ENCODE measurements around the gene GPR35. TPM values are rescaled to one million over a fixed set of nuclear protein-coding genes. Genes with fewer than 3 reads are reported as not detected.

Gene GPR35
- total RNA-seq, 1 donor from 2014 or later: 3.1 TPM

DNA sequence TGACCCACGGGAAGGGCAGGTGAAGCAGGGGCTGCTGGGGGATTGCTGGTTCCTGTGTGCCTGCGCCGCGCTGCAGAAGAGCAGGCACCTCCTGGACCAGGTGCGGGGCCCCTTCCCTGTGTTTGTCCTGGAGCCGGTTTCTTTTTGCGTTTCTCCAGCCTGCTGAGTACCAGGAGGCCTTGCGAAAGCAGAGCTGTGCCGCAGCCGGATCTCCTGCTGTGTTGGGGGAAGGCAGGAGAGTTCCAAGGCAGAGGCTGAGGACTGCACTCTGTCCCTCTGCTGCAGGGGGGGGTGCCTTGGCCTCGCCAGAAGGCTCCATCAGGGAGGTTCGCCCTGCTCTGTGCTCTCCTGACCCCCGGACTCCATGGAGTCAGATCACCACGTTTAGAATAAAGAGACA is 35.9 kb upstream of the GPR35 start:
- no peak for DNase-seq (ENCODE audit: low spot score)

DNA sequence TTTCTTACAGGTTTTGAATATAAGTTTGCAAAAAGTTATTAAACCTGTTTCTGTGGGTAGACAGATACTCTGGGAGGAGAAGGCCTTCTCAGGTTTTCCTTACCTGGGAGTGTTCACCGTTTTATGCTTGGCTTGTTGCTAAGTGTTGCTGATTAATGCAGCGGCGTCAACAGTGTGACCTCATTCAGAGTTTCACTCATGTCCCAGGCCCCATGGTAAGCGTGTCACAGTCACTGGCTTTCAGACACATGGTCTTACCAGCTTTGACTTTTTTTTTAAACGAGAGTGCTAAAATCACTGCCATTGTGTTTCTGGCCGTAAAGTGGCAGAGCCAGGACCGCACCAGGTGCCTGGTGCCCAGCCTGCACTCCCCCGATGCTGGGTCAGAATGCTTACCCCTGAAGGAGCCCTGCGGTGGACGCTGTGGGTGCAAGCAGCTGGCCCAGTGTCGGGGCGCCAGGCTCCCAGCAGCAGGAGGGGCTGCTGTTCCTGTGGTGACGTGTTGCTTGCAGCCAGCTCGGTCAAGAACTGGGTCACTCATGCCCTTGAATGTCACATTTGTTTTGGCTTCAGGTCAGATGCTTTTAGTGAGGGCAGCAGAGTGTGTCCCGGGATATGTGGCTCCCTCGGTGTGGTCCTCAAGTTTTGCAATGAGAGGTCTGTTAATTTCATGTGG is 35.3 kb upstream of the GPR35 start:
- DNase-seq (ENCODE audit: low spot score): no peak

DNA sequence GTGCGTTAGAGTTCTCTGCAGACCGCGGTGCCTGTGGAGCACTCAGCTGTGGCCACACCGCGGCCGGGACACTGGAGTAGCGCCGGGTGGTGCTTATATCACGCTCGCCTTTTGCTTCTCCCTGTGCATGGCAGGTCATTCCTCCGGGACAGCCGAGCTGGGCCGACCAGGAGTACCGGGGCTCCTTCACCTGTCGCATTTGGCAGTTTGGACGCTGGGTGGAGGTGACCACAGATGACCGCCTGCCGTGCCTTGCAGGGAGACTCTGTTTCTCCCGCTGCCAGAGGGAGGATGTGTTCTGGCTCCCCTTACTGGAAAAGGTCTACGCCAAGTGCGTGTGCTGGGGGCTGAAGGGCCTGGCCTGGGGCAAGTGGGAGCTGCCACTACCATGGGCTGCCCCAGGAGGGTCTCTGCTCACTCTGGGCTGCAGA is 34.6 kb upstream of the GPR35 start:
- DNase-seq (ENCODE audit: low spot score): no peak

DNA sequence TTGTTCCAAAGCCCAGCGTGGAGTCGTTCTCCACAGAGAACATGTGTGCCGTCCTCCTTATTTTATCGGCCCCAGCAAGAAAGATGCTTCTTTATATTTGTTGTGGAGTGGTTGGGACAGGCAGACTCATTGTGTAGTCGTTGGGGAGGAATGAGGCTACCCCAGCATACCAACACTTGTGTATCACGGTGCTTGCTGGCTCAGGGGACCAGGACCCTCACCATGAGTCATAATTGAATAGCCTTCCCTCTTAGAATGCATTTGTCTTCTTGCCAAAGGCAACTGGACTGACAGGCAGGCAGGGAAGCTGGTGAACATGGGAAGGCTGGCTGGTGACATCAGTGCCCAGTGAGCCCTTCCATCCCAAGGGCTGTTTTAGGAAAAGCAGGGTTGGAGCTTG is 34.1 kb upstream of the GPR35 start:
- no peak for DNase-seq (ENCODE audit: low spot score)

DNA sequence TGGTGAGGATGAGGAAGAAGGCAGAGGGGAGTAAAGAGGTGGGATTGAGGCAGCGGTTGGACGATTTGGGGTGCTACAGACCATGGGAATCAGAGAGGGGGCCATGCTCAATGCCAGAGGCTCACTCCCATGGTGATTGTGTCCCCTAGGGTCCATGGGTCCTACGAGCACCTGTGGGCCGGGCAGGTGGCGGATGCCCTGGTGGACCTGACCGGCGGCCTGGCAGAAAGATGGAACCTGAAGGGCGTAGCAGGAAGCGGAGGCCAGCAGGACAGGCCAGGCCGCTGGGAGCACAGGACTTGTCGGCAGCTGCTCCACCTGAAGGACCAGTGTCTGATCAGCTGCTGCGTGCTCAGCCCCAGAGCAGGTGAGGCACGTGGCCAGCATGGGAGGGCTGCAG is 33.5 kb upstream of the GPR35 start:
- DNase-seq (ENCODE audit: low spot score): no peak

DNA sequence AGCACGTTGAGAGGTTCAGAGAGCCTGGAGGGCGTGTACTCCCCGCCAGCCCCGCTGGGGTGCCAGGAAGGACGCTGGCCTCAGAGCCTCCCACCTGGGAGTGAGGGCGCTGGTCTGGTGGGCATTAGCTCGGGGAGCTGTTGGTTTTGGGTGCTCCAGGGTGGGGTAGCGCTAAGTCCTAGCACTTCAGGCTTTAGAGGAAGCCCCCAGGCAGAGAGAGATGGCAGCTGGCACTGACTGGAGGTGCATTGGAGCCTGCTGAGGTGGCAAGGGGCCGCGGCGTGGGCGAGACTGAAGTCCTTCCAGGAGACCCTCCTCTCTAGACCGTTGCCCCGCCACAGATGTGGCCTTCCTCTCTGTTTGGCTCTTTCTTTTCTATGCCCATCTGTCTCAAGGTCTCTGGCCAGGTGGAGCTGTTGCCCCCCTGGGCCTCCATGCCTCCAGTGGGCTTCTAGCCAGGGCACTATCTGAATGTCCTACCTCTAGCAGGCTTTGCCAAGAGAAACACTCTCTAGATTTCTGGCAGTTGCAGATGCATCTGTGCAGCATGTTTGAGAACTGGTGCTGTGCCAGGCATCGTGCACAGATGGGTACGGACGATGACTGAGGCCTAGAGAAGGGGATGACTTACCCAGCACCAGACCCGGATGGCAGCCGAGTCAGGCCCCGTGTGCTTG is 32.1 kb upstream of the GPR35 start:
- DNase-seq (ENCODE audit: low spot score): no peak

DNA sequence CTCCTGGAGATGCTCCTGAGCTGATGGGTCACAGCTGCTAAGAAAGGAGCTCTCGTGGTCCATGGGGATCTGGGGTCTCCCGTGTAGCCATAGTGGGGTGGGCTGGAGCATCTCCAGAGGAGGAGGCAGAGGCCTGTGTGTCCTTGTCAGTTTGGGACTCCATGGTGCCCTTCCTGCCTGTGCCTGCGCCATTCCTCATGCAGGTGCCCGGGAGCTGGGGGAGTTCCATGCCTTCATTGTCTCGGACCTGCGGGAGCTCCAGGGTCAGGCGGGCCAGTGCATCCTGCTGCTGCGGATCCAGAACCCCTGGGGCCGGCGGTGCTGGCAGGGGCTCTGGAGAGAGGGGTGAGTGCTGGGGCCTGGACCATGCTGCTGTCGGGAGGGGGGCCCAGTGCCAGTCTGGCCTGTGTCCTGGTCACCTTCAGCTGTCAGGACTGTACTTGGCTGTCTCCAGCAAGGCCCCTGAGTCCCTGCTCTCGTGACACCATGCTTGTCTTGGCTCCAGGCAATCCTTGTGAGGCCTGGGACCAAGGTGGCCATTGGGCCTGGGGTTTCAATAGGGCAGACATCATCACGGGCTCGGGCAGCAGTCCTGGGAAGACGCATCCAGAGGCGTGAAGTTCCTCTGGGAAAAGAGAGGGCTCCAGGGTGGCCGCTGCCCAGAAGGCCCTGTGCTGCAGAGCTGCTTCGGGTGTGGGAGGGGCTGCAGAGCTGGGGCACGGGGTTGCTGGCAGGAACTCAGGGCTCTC is 31.4 kb upstream of the GPR35 start:
- no peak for DNase-seq (ENCODE audit: low spot score)

DNA sequence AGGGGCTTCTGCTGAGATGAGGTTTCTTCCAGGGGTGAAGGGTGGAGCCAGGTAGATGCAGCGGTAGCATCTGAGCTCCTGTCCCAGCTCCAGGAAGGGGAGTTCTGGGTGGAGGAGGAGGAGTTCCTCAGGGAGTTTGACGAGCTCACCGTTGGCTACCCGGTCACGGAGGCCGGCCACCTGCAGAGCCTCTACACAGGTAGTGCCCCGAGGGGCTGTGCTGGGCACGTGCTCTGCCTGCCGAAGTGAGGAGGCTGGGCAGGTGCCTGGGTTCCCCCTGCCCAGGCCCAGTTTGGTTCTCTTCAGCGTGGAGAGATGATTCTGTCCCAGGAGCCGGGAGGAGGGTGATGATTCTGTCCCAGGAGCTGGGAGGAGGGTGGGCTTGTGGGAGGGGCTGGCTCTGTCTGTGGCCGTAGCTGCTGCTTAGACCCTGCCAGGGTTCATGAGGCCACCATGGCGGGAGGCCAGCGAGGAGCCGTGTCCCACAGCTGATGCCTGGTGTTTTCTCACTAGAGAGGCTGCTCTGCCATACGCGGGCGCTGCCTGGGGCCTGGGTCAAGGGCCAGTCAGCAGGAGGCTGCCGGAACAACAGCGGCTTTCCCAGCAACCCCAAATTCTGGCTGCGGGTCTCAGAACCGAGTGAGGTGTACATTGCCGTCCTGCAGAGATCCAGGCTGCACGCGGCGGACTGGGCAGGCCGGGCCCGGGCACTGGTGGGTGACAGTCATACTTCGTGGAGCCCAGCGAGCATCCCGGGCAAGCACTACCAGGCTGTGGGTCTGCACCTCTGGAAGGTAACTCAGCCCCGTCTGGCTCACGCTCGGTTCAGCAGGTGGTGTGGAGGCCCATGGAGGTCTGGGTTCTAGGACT is 30.5 kb upstream of the GPR35 start:
- DNase-seq (ENCODE audit: low spot score): no peak

DNA sequence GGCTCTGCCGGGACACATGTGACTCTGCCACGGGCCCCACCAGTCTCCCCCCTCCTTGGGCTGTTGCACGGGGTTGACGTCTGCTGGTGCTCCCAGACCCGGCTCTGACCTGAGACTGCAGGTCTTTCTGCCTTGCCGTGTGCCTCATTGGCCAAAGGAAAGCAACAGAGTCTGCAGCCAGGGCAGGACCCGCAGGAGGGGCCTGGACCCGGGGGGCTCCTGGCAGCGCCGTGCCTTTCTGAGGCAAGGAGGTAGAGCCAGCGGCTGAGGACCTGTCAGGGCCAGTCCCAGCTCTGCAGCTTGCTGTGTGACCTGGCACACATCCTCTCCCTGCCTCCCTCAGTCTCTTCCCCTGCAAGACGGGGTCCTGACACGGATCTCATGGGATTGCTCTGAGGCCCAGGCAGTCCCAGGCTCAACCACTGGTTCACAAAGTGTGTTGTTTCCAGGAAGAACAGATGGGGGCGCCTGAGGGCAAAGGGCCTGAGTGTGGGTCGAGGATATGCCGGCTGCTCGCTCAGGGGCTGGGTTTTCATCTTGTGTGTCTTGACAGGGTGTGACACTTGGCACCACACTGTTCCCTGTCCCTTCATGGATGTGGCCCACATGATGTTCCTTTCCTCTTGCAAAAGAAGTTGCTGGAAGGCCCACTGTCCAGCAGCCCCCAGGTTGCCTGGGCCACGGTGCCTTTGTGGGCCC is 29.8 kb upstream of the GPR35 start:
- DNase-seq (ENCODE audit: low spot score): no peak

DNA sequence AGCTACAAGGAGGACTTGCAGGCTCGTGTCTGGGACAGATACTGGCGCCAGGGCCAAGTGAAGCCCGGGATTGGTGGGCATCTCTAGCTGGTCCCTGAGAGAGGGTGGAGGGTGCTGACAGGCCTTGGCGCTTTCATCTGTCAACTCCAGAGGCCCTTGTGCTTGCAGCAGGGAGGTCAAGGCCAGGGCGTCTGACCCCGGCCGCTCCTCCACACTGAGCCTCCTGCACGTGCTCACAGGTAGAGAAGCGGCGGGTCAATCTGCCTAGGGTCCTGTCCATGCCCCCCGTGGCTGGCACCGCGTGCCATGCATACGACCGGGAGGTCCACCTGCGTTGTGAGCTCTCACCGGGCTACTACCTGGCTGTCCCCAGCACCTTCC is 29.2 kb upstream of the GPR35 start:
- no peak for DNase-seq (ENCODE audit: low spot score)

DNA sequence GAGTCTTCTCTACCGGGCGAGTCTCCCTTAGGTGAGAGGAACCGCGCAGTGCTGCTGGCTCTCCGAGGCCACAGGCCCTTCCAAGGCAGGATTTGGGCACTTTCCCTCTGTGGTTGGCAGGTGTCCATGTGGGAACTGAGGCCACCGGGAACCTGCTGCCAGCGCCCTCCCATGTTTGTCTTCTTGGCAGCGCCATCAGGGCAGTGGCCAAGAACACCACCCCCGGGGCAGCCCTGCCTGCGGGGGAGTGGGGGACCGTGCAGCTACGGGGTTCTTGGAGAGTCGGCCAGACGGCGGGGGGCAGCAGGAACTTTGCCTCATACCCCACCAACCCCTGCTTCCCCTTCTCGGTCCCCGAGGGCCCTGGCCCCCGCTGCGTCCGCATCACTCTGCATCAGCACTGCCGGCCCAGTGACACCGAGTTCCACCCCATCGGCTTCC is 28.8 kb upstream of the GPR35 start:
- no peak for DNase-seq (ENCODE audit: low spot score)

DNA sequence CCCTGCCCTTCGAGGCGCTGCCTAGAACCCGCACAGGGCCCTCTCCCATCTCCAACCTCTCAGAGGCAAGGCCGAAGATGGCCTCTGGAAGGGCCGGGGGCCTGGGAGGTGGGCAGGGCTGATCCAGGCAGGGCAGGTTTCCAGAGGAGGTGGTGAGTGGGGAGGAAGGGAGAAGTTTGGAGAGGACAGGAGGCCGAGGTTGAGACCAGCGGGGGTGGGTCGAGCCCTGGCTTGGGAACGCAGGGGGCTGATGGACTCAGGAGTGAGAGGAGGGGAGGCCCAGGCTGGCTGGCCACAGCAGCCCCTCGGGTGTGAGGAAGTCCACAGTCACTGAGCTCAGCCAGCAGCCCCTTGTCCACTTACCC is 28.2 kb upstream of the GPR35 start:
- no peak for DNase-seq (ENCODE audit: low spot score)

DNA sequence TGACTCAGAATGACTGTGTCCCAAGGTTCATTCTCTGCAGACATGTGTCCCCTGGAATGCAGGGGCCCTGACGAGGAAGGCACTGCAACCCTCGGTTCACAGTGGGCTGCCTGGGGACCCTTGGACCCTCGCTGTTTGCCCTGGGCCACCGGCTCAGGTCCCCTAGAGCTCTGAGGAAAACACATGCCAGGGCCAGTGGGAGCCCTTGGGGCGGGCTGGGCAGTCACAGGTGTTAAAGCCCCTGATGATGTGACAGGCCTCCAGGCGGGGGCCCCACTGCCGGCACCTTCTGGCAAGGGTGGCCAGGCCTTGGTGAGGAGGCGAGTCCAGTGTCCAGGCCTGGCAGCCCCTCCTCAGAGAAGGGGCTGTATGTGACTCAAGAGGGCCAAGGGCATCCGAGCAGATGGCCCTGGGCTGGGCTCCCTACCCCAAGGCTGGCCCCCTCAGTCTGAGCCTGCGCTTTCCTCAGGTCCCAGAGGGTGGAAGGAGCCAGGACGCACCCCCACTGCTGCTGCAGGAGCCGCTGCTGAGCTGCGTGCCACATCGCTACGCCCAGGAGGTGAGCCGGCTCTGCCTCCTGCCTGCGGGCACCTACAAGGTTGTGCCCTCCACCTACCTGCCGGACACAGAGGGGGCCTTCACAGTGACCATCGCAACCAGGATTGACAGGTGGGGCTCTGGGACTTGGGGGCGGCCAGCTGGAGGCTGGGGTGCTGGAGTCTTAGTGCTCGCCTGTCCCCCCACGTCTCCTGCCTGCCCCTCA is 27.7 kb upstream of the GPR35 start:
- DNase-seq (ENCODE audit: low spot score): no peak

DNA sequence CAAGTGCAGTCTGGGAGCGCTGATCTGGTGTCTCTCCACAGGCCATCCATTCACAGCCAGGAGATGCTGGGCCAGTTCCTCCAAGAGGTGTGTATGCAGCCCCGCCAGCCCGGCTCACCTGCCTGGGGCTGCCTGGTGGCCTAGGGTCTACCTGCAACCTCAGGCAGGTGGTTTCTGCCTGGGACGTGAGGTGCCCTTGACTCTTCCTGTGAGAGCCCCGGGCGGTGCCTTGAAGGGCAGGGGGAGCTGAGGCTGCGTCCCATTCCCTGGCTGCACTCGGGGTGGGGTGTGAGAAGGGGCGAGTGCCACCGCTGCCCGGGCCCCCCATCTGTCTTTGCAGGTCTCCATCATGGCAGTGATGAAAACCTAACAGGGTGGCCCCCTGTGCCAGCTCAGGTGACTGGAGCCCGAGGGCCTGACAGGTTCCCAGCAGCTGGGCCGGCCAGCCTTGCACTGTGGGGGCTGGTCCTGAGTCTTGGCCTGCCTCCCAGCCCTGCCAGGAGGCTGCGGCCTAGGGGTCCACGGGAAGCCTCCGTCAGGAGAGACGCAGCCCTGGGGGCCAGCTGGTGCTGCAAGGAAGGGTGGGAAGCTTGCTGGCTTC is 26.9 kb upstream of the GPR35 start:
- DNase-seq (ENCODE audit: low spot score): no peak

DNA sequence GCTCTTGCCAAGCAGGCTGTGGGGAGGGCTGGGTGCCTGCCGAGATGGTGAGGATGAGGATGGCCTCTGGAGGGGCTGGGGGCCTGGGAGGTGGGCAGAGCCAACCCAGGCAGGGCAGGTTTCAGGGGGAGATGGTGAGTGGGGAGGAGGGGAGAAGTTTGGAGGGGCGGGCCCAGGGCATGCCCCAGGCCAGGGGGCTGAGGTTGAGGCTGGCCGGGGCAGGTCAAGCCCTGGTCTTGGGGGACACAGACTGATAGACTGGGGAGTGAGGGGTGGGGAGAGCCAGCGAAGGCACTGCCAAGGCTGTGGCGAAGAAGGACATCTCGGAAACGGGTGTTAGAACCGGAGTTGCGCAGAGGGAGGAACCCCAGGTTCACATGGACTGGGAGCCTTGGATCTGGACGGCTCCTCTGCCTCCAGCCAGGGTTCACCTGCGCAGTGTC is 26.1 kb upstream of the GPR35 start:
- no peak for DNase-seq (ENCODE audit: low spot score)

DNA sequence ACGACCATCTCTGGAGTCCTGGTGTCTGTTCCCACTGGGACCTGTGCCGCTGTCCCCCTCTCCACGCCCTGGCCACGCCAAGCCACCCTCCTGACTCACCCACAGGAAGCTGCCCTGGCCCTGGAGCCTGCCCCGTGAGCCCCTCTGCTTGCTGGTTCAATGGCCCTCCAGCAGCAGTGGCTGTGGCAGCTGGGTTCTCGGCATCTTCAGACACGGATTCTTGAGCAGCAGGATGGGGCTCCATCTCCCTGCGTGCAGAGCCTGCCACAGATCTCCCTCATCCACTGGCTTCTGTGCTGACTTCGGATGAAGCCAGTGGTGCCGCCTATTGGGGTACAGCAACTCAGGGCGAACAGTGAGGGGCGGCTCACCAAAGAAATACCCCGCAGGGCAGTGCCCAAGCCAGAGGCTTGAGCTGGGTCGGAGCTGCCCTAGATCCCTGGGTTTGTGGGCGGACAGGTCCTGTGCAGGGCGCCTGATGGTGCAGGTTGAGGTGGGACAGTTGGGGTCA is 24.8 kb upstream of the GPR35 start:
- DNase-seq (ENCODE audit: low spot score): no peak

DNA sequence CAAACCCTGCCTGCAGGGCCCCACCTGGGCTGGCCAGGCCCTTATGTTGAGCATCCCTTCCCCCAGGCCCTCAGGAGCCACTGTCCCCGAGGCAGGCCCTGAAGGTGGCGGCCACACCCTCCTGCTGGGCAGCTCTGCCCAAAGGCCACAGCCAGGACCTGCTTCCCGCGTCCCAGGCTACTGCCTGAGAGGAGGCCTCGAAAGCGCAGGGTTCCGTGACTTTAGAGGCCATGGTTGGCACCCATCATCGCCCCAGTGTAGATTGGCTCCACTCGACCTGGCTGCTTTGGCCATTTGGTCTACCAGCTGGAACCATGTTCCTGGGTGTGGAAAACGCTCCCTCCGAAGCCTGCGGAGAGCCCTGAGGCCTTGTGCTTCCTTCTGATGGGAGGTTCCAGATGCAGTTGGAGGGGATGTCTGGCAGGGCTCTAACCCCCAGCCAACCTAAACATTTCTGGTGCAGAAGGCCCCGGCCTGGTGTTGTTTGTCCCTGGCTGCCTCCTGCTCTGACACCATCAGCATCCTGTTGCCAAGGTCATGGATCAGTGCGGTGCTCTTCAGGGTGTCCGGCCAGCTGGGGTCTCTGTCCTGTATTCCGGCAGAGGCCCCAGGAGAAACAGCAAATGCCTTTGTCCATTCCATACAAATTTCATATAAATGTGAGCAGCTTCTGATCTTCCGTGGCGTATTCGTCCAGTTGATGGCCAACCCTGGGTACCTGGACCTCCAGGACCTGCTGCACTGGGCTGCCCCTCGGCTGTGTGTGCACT is 24.0 kb upstream of the GPR35 start:
- no peak for DNase-seq (ENCODE audit: low spot score)

DNA sequence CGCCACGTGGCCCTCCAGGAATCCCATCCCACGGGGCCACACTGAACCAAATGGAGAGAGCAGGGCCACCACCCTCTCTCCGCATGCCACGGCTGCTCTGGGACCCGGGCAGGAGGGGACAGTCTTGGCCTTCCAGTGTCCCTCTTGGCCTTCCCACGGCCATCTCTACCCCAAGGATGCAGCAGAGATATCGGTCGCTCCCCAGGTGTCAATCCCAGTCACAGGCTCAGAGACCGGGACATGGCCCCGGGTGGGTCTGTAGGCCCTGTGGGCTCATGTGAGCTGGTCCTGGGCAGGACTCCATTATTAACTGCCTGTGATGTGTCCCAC is 23.5 kb upstream of the GPR35 start:
- no peak for DNase-seq (ENCODE audit: low spot score)
